Prostate gland (tissue), 2 donors: ENCODE measurements around the gene TESPA1.

Experiments used
- POLR2A ChIP-seq: fragments of 450-650 bp; IDR thresholded peaks from one replicate; pipeline ENCODE4 v1.6.1; 2016; ENCODE audit warnings: antibody characterized with exemption, mild to moderate bottlenecking
- TF ChIP-seq, protein P1 (sequence below), 4 experiments: fragments of 200-600 bp in 2 of 4; fragments of 450-650 bp in 2 of 4; sonication (generic) in 2 of 4; IDR thresholded peaks; 1 replicate in 3 of 4; 2 replicates in 1 of 4; pipeline ENCODE4 v1.5.1; 2016 to 2019; ENCODE audit warnings: antibody characterized with exemption in 4 of 4, mild to moderate bottlenecking in 2 of 4, moderate library complexity in 2 of 4

DNA sequence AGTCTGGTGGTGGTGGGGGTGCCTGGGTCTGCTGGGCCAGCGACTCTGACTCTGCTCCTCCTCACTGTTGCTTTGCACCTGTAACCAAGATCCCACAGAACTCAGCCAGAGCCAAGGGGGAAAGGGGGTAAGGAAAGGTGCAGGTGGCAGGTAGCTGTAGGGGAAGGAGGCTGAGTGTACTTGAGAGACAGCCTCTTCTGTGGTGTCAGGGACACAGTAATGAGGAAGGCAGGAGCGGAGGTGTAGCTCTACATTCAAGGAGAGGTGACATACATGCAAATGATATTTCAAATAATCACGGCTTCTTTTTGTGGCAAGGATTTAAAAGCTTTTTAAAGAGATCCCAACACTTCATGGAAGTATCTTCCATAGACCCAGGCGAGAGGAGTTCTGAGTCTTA, 23.4 kb downstream of the TESPA1 start:
- TF ChIP-seq, protein P1, sequence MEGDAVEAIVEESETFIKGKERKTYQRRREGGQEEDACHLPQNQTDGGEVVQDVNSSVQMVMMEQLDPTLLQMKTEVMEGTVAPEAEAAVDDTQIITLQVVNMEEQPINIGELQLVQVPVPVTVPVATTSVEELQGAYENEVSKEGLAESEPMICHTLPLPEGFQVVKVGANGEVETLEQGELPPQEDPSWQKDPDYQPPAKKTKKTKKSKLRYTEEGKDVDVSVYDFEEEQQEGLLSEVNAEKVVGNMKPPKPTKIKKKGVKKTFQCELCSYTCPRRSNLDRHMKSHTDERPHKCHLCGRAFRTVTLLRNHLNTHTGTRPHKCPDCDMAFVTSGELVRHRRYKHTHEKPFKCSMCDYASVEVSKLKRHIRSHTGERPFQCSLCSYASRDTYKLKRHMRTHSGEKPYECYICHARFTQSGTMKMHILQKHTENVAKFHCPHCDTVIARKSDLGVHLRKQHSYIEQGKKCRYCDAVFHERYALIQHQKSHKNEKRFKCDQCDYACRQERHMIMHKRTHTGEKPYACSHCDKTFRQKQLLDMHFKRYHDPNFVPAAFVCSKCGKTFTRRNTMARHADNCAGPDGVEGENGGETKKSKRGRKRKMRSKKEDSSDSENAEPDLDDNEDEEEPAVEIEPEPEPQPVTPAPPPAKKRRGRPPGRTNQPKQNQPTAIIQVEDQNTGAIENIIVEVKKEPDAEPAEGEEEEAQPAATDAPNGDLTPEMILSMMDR (IDR thresholded peaks at IDR 0.05) = no peak
- no peak for TF ChIP-seq POLR2A
